Measurements from ENCODE around the gene MAPKBP1.

Gene MAPKBP1

GRCh38 chr15:41792000-41792637, 17.8 kb downstream of the MAPKBP1 start:
- no peak for TF ChIP-seq CTCF (IDR thresholded peaks at IDR 0.05; ENCODE audit: low read depth, low read length, missing control alignments)
- no peak for DNase-seq (ENCODE audit: low read depth)
- no peak overlapping the region for H3K4me3 ChIP-seq (ENCODE audit: low read depth, low read length)

- no peak for DNase-seq (ENCODE audit: low read depth)
- no peak for TF ChIP-seq CTCF (IDR thresholded peaks at IDR 0.05; ENCODE audit: low read depth, low read length, missing control alignments)
- no peak overlapping the region for H3K4me3 ChIP-seq (ENCODE audit: low read depth, low read length)
Measured at GRCh38 chr15:41794081-41794480, 19.8 kb downstream of the MAPKBP1 start.

- H3K4me3 ChIP-seq (ENCODE audit: low read depth, low read length) = no peak overlapping the region
- no peak for DNase-seq (ENCODE audit: low read depth)
- no peak for TF ChIP-seq CTCF (IDR thresholded peaks at IDR 0.05; ENCODE audit: low read depth, low read length, missing control alignments)
Measured at GRCh38 chr15:41795996-41796856, 21.9 kb downstream of the MAPKBP1 start.

- H3K4me3 ChIP-seq (ENCODE audit: low read depth, low read length) = no peak overlapping the region
- no peak for TF ChIP-seq CTCF (IDR thresholded peaks at IDR 0.05; ENCODE audit: low read depth, low read length, missing control alignments)
- no peak for DNase-seq (ENCODE audit: low read depth)
Measured at GRCh38 chr15:41797201-41797944, 23.1 kb downstream of the MAPKBP1 start.

- H3K4me3 ChIP-seq (ENCODE audit: low read depth, low read length) = no peak overlapping the region
- TF ChIP-seq CTCF (IDR thresholded peaks at IDR 0.05; ENCODE audit: low read depth, low read length, missing control alignments) = no peak
- no peak for DNase-seq (ENCODE audit: low read depth)
Measured at GRCh38 chr15:41798607-41799487, 24.6 kb downstream of the MAPKBP1 start.

- no peak for TF ChIP-seq CTCF (IDR thresholded peaks at IDR 0.05; ENCODE audit: low read depth, low read length, missing control alignments)
- no peak overlapping the region for H3K4me3 ChIP-seq (ENCODE audit: low read depth, low read length)
- DNase-seq (ENCODE audit: low read depth) = no peak
Measured at GRCh38 chr15:41799488-41799805, 25.2 kb downstream of the MAPKBP1 start.

All from GM12864 (cell line).